Activated CD4-positive, alpha-beta T cell treated with anti-CD3 and anti-CD28 coated beads for 36 hours (primary cell): ENCODE results near the gene HABP2. TPM values are rescaled to one million over a fixed set of nuclear protein-coding genes. Genes with fewer than 3 reads are reported as not detected.

Experiments used
- ATAC-seq: fragments of 200-7000 bp; cut with Tn5 transposase; one replicate; pipeline ENCODE4 v1.10.0; 2021; ENCODE audit warnings: mild to moderate bottlenecking, moderate library complexity
- CTCF ChIA-PET: fragments of 350-600 bp; sonication (Branson Sonifier 250); formaldehyde crosslinking; loops from one replicate; lab custom pipeline; 2021; ENCODE audit warnings: antibody characterized with exemption; lab: Charles Lee
- POLR2A ChIA-PET: fragments of 350-600 bp; sonication (Branson Sonifier 250); formaldehyde crosslinking; loops from one replicate; lab custom pipeline; 2021; ENCODE audit warnings: antibody characterized with exemption, inconsistent platforms; lab: Charles Lee
- DNase-seq: peaks from one replicate; pipeline ENCODE4 v3.0.0-alpha.2; 2020
- H3K27ac Mint-ChIP-seq: one replicate; pipeline ENCODE4 v1.8.0; 2021; ENCODE audit warnings: mixed read lengths
- H3K27me3 Mint-ChIP-seq: one replicate; pipeline ENCODE4 v1.8.0; 2021; ENCODE audit warnings: mixed read lengths
- H3K36me3 Mint-ChIP-seq: one replicate; pipeline ENCODE4 v1.8.0; 2021; ENCODE audit warnings: low read depth, mixed read lengths
- H3K4me1 Mint-ChIP-seq: one replicate; pipeline ENCODE4 v1.8.0; 2021; ENCODE audit warnings: mixed read lengths
- H3K4me3 Mint-ChIP-seq: one replicate; pipeline ENCODE4 v1.8.0; 2021; ENCODE audit warnings: mild to moderate bottlenecking, moderate library complexity, mixed read lengths
- H3K9me3 Mint-ChIP-seq: one replicate; pipeline ENCODE4 v1.8.0; 2021; ENCODE audit warnings: low read depth, mixed read lengths
- intact Hi-C, 2 experiments: fragments of 100-400 bp; cut with DNase I in 1 of 2; cut with micrococcal nuclease in 1 of 2; formaldehyde crosslinking; loops; one replicate each; pipeline versions ENCODE4 v1.14.2 to v1.15.1; 2022 to 2024; cut with DNase I, micrococcal nuclease
- total RNA-seq, 2 experiments: library from RNA; stranded (reverse); gene quantifications; one replicate each; pipeline ENCODE4 v1.2.3, GENCODE V29; 2021

Gene HABP2
- total RNA-seq, 2 experiments from 2014 or later: not detected

DNA sequence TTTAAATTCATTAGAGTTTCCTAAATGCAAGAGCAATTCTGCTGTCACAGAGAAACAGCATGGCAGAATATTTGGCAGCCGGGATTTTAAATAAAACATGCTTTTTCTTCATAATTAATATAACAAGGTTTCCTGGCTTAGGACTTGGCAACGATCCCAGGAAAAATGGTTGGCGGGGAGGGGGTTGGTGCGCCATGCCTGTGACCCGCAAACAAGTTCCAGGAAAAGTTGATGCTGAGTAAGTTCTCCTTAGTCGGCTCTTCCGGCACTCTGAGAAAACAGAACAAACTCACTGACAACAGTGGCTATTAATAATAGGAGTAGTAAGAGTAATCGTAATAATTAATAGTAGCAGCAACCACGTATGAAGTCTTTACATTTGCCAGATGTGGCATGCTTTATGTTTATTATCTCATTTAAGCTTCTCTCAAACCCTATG is 4.6 kb downstream of the HABP2 start:
- H3K27me3 Mint-ChIP-seq: peaks cover 24% of the 10 kb centered on the region
- POLR2A ChIA-PET: no interaction called here
- intact Hi-C loops: no loop called here
- H3K9me3 Mint-ChIP-seq: no peaks in the 10 kb centered on the region
- H3K4me1 Mint-ChIP-seq: peaks cover 3% of the 10 kb centered on the region
- H3K36me3 Mint-ChIP-seq: no peaks in the 10 kb centered on the region
- CTCF ChIA-PET: no interaction called here
- DNase-seq (no peak), ATAC-seq (no peak)
- H3K27ac Mint-ChIP-seq: no peak overlapping the region
- no peak overlapping the region for H3K4me3 Mint-ChIP-seq

DNA sequence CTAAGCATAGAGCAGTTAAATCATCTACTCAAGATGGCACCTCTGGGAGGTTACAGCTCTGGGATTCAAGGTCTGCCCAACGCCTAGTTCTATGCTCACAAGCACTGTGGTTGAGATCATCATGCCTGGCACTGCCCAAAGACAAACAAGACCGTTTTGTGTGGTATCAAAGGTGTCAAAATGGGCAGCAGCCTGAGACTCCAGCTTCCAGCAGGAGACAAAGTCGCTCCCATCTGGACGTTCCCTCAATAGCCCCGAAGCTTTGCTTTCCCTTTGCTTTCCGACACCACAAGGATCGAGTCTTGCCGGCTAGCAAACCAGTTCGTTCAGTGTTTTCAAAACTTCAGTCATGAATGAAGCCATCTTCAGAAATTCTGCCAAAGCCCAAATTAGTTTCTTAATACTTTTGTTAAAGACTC is 5.1 kb downstream of the HABP2 start:
- no peaks in the 10 kb centered on the region for H3K36me3 Mint-ChIP-seq
- H3K4me1 Mint-ChIP-seq: peaks cover 3% of the 10 kb centered on the region
- no peak overlapping the region for H3K27ac Mint-ChIP-seq
- CTCF ChIA-PET: no interaction called here
- POLR2A ChIA-PET: no interaction called here
- intact Hi-C loops: no loop called here
- H3K27me3 Mint-ChIP-seq: peaks cover 24% of the 10 kb centered on the region
- no peaks in the 10 kb centered on the region for H3K9me3 Mint-ChIP-seq
- DNase-seq (no peak), ATAC-seq (no peak)
- no peak overlapping the region for H3K4me3 Mint-ChIP-seq

DNA sequence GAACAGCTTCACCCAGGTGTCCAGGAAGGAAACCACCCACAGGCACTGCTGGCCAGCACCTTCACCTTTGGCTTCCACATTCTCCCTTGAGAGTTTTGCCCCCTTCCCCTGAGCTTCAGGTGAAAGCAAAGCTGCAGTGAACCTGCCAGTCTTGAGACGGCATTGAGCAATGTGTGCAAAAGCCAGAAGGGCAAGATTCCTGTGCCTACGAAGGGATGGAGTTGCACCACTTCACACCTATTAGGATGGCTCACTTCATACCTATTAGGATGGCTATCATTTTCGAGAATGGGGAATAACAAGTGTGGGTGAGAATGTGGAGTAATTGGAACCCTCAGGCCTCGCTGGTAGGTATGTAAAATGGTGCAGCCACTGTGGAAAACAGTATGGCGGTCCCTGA is 7.2 kb downstream of the HABP2 start:
- Mint-ChIP-seq H3K36me3 (no peaks in the 10 kb centered on the region), H3K9me3 (no peaks in the 10 kb centered on the region), H3K4me3 (no peak overlapping the region), H3K27me3 (peaks cover 19% of the 10 kb centered on the region), H3K4me1 (peaks cover 5% of the 10 kb centered on the region), H3K27ac (no peak overlapping the region)
- ATAC-seq (no peak), DNase-seq (no peak)
- ChIA-PET CTCF (no interaction called here), POLR2A (no interaction called here)
- intact Hi-C loops: loop anchor here in 1 of 2 experiments (5.0 kb wide), 3 partner anchors 103 to 993 kb away; no protein-coding TSS in a partner anchor

DNA sequence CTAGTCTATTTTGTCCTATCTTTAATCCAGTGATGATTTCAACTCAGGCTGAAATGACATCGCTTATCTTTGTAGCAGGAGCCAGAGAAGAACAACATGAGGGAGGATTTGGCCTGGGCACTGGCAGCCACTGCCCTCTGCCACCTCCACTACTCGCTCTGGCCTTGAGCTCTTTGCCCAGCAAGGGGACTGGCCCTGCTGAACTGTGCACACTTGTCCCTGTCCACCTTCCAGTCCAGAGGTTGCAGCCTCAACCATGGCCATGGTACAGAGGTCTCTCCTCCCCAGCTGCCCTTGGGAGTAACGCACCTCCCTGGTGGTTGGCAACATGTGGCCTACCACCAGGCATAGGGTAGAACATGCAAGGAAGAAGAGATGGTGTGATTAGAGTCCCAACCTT is 8.4 kb downstream of the HABP2 start:
- Mint-ChIP-seq H3K9me3 (no peaks in the 10 kb centered on the region), H3K27me3 (peaks cover 19% of the 10 kb centered on the region), H3K4me3 (no peak overlapping the region), H3K4me1 (peaks cover 5% of the 10 kb centered on the region), H3K27ac (no peak overlapping the region), H3K36me3 (no peaks in the 10 kb centered on the region)
- DNase-seq (no peak), ATAC-seq (no peak)
- POLR2A ChIA-PET: no interaction called here
- CTCF ChIA-PET: interaction anchor here (0.7 kb wide), 1 partner anchor 1738 kb away, joined by 3 read pairs; no protein-coding TSS in a partner anchor
- intact Hi-C loops: loop anchor here in 1 of 2 experiments (5.0 kb wide), 3 partner anchors 104 to 994 kb away; no protein-coding TSS in a partner anchor

DNA sequence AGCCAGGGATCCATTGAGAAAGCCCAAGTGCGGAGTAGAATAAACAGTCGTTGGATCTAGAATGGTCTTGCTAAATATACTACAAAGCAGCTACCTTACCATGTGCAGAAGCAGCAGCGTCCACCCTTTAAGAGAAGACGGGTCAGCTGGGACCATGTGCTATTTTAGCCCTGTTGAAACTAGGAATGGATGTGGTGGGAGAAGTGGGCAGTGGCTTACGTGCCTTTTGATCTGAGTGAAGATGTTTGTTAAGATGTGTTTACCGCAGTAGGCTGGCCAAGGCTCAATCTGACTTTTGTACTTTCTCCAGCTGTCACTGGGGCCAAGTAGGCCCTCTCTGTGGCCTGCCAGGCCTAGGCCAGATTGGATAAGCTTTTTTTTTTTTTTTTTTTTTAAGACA is 9.2 kb downstream of the HABP2 start:
- H3K4me3 Mint-ChIP-seq: no peak overlapping the region
- no peaks in the 10 kb centered on the region for H3K36me3 Mint-ChIP-seq
- H3K4me1 Mint-ChIP-seq: peaks cover 5% of the 10 kb centered on the region
- no peak for ATAC-seq
- ChIA-PET POLR2A (no interaction called here), CTCF (interaction anchor here (0.7 to 1.9 kb wide), 5 partner anchors 11 to 1737 kb away, joined by 3 to 8 read pairs (median 3); no protein-coding TSS in a partner anchor)
- H3K9me3 Mint-ChIP-seq: no peaks in the 10 kb centered on the region
- DNase-seq: no peak
- no peak overlapping the region for H3K27ac Mint-ChIP-seq
- H3K27me3 Mint-ChIP-seq: peaks cover 16% of the 10 kb centered on the region
- intact Hi-C loops: loop anchor here in 1 of 2 experiments (2.0 to 5.0 kb wide), 4 partner anchors 105 to 995 kb away; no protein-coding TSS in a partner anchor

DNA sequence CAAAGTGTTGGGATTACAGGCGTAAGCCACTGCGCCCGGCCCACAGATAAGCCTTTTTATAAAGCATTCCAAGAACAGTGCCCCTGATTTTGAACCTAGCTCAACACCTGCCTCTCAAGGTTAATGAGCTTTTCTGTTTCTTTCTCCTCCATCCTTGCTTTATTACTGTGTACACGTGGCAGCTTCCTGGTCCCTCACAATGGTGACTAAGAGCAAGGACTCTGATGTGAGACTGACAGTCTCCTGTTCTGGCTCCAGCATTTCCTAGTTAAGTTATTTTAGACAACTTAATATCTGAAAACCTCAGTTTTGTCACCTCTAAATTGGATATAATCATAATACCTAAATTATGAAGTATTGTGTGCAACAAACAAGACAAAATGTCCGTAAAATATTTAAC is 9.9 kb downstream of the HABP2 start:
- Mint-ChIP-seq H3K27me3 (peaks cover 10% of the 10 kb centered on the region), H3K9me3 (no peaks in the 10 kb centered on the region), H3K27ac (no peak overlapping the region), H3K36me3 (no peaks in the 10 kb centered on the region), H3K4me3 (no peak overlapping the region), H3K4me1 (peaks cover 5% of the 10 kb centered on the region)
- ChIA-PET CTCF (interaction anchor here (0.7 to 1.9 kb wide), 10 partner anchors 10 to 433 kb away, joined by 3 to 8 read pairs (median 4); no protein-coding TSS in a partner anchor), POLR2A (no interaction called here)
- intact Hi-C loops: loop anchor here in 1 of 2 experiments (1.0 to 5.0 kb wide), 6 partner anchors 41 to 1086 kb away; no protein-coding TSS in a partner anchor
- no peak for DNase-seq
- no peak for ATAC-seq

DNA sequence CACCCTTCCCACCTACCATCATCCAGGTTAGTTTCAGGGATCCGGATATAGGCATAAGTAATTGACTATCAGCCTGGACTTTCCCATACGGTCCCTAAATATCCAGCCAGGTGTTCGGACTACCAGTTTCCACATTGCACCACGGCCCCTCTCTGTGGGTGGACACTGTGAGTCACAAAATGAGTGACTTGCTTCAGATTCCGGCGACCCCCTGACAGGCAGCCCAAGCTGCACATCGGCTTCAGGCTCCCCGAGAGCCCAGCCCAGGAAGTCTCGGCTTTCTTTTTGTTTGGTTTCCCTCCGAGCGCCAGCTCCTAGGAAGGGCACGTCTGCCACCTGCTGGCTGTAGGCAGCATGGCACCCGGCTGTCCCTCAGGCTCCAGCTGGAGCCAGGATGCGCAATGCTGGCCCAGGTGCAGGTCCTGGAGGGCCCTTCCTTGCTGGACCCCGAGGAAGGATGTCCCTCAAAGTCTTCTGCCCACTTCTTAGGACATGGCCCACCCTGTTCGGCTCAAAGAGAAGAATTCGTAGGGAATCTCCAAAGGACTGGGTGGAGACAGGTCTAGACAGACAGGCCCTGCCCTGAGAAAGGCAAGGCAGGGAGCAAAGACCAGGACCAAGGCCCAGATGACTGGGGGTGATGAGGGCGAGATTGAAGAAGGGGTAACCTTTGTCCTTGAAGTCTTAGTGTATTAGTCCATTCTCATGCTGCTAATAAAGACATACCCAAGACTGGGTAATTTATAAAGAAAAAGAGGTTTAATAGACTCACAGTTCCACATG is 10.6 kb downstream of the HABP2 start:
- Mint-ChIP-seq H3K27me3 (peaks cover 5% of the 10 kb centered on the region), H3K27ac (no peak overlapping the region), H3K4me1 (peaks cover 2% of the 10 kb centered on the region), H3K4me3 (peak overlapping the region; percentile 46), H3K9me3 (no peaks in the 10 kb centered on the region), H3K36me3 (no peaks in the 10 kb centered on the region)
- CTCF ChIA-PET: interaction anchor here (0.5 to 1.9 kb wide), 21 partner anchors 9 to 1180 kb away, joined by 3 to 10 read pairs (median 3); no protein-coding TSS in a partner anchor
- POLR2A ChIA-PET: no interaction called here
- DNase-seq: peak; percentile 84
- intact Hi-C loops: loop anchor here in 1 of 2 experiments (1.0 to 5.0 kb wide), 6 partner anchors 42 to 1087 kb away; no protein-coding TSS in a partner anchor
- peak; percentile 96 for ATAC-seq

DNA sequence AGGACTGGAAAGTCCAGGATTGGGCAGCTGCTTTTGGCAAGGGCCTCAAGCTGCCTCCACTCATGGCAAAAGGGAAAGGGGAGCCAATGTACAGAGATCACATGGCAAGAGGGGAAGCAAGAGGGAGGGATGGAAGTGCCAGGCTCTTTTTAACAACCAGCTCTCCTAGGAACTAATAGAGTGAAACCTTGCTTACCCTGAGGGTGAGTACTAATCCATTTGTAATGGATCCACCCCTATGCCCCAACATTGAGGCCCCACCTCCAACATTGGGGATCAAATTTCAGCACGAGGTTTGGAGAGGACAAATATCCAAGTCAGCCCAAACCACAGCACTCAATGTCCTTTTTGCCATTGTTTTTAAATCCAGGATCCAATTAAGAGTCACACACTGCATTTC is 12.5 kb downstream of the HABP2 start:
- no peaks in the 10 kb centered on the region for H3K9me3 Mint-ChIP-seq
- ChIA-PET CTCF (interaction anchor here (1.8 kb wide), 1 partner anchor 10 kb away, joined by 5 read pairs; no protein-coding TSS in a partner anchor), POLR2A (no interaction called here)
- H3K27me3 Mint-ChIP-seq: peaks cover 2% of the 10 kb centered on the region
- ATAC-seq (no peak), DNase-seq (no peak)
- H3K4me1 Mint-ChIP-seq: peaks cover 2% of the 10 kb centered on the region
- intact Hi-C loops: no loop called here
- H3K27ac Mint-ChIP-seq: no peak overlapping the region
- no peaks in the 10 kb centered on the region for H3K36me3 Mint-ChIP-seq
- no peak overlapping the region for H3K4me3 Mint-ChIP-seq

DNA sequence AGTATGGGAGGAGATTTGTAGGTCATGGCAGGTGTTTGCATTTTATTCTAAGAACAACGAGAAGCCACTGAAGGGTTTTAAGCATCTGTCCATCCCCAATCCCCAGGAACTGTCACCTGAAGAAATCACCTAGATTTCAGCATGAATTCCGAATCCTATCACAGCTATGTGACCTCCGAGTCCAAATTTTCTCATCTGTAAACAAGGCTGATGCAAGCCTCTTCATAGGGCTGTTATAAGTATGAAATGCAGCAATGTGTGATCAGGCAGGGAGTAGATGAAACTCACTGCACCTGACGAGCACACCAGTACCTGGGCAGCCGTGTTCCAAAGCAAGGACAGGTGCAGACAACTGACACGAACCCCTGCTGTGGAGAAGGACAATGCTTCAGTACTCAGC is 14.0 kb downstream of the HABP2 start:
- Mint-ChIP-seq H3K36me3 (no peaks in the 10 kb centered on the region), H3K27ac (no peak overlapping the region), H3K4me1 (peaks cover 2% of the 10 kb centered on the region), H3K9me3 (no peaks in the 10 kb centered on the region), H3K27me3 (peaks cover 2% of the 10 kb centered on the region), H3K4me3 (no peak overlapping the region)
- ChIA-PET CTCF (interaction anchor here (0.7 kb wide), 2 partner anchors 259 to 639 kb away, joined by 3 to 4 read pairs; no protein-coding TSS in a partner anchor), POLR2A (no interaction called here)
- ATAC-seq: no peak
- intact Hi-C loops: no loop called here
- DNase-seq: no peak

DNA sequence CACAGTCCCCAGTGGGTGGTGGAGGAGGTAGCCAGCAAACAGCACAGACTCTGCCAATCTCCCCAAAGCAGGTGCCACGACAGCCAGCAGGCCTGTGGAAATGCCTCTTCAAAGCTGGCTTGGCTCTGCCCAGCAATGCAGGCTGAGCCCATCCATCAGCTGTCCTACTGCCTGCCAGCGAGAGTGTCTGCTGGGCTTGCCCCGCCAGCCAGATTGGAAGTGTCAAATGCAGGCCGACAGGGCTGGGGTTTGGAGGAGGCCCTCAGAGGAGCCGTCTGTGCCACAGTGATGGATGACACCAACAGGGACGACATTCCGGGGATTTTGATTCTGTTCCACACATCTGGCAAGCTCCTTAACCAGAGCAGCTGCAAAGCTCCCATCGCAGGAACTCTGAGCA is 16.7 kb downstream of the HABP2 start:
- Mint-ChIP-seq H3K4me1 (no peaks in the 10 kb centered on the region), H3K4me3 (no peak overlapping the region), H3K27ac (no peak overlapping the region), H3K27me3 (peaks cover 2% of the 10 kb centered on the region), H3K9me3 (no peaks in the 10 kb centered on the region), H3K36me3 (no peaks in the 10 kb centered on the region)
- ATAC-seq (no peak), DNase-seq (no peak)
- ChIA-PET POLR2A (no interaction called here), CTCF (no interaction called here)
- intact Hi-C loops: no loop called here

DNA sequence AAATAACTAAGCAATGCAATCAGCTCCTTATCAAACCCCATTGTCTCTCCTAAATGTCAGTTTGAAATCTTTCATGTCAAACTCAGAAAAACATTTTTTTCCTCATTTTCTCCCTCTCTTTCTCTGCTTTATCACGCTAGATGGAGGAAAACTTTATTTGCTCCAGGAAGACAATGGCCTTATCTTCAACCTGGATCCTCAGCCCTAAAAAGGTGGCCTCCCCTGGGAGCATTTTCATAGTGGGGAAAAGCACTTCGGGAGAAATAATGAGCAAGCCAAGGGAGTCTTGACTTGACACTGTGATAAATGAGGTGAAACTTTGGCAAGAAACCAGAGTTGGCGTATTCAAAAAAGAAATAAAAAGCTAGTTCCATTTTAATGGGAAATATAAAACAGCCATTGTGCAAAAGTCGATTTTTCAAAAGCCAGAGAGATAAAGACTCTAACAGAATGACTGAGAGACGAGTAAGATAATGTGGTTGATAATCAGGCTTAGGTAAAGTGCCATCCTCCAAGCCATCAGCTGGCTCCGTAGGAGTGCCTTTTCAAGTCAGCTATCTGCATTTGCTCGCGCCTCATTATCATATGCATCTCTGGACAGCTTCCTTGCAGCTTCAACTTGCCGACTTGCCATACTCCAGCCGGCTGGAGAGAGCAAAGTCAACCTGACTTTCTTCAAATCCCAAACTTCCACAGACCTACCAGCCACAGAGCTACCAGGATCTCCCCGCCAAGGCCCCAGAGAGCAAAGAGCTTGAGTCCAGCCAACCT is 19.9 kb downstream of the HABP2 start:
- intact Hi-C loops: no loop called here
- no peaks in the 10 kb centered on the region for H3K4me1 Mint-ChIP-seq
- DNase-seq (no peak), ATAC-seq (no peak)
- H3K27me3 Mint-ChIP-seq: peaks cover 5% of the 10 kb centered on the region
- H3K27ac Mint-ChIP-seq: no peak overlapping the region
- ChIA-PET CTCF (interaction anchor here (0.6 to 1.5 kb wide), 3 partner anchors 10 to 1956 kb away, joined by 3 to 8 read pairs (median 3); no protein-coding TSS in a partner anchor), POLR2A (no interaction called here)
- H3K36me3 Mint-ChIP-seq: no peaks in the 10 kb centered on the region
- H3K9me3 Mint-ChIP-seq: no peaks in the 10 kb centered on the region
- H3K4me3 Mint-ChIP-seq: no peak overlapping the region
